GM20431 (cell line): ENCODE measurements around the gene SCTR.

Source experiments
- in situ Hi-C: fragments of 300-500 bp; cut with MseI, MboI; formaldehyde crosslinking; loops from one replicate; pipeline ENCODE4 v1.15.0; 2020; ENCODE audit warnings: low sequenced_read_pairs; ENCODE audit not compliant: unreplicated experiment

The SCTR gene

DNA sequence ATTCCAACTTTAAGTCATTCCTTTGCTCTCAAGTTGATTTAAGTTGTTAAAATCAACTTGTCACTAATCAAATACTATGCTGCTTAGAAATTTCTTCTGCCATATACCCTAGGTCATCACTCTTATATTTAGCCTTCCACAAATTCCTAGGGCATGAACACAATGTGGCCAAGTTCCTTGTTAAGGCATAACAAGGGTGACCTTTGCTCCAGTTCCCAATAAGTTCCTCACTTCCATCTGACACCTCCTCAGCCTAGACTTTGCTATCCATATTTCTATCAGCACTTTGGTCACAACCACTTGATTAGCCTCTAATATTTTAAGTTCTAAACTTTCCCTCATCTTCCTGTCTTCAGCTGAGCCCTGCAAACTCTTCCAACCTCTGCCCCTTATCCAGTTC is 102.5 kb downstream of the SCTR start:
- in situ Hi-C loops, result loop anchor here (25.0 kb wide), 1 partner anchor 241 kb away; no protein-coding TSS in a partner anchor

DNA sequence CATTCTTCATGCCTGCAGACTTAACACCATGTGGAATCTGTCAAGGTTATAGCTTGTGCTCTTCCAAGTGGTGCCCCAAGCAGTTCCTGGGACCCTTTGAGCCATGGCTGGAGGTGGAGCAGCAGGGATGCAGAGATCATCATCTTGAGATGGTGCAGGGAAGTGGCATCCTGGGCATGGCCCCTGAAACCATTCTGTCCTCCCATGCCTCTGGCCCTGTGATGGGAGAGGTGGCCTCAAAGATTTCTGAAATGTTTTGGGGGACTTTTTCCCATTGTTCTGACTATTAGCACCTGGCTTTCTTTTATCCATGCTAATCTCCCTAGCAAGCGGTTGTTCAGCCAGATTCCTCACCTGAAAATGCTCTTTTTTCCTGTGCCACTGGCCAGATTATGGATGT is 103.0 kb downstream of the SCTR start:
- in situ Hi-C loops, result loop anchor here (25.0 kb wide), 1 partner anchor 241 kb away; no protein-coding TSS in a partner anchor

DNA sequence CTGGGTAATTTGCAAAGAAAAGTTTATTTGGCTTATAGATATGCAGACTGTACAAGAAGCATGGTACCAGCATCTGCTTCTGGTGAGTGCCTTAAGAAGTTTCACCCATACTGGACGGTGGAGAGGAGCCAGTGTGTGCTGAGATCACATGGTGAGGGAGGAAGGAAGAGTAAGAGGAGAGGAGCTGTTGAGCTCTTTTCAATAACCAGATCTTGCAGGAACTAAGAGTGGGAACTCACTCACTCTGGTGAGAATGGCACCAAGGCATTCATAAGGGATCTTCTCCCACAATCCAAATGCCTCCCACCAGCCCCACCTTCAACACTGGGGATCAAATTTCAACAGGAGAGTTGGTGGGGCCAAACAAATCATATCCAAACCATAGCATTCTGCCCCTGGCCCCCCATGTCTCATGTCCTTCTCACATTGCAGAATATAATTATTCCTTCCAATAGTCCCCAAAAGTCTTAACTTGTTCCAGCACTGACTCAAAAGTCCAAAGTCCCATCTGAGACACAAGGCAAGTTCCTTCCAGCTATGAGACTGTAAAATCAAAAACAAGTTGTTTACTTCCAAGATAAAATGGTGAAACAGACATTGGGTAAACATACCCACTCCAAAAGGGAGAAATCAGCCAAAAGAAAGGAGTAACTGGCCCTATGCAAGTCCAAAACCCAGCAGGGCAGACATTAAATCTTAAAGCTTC is 104.3 kb downstream of the SCTR start:
- in situ Hi-C loops, result loop anchor here (25.0 kb wide), 1 partner anchor 242 kb away; no protein-coding TSS in a partner anchor

DNA sequence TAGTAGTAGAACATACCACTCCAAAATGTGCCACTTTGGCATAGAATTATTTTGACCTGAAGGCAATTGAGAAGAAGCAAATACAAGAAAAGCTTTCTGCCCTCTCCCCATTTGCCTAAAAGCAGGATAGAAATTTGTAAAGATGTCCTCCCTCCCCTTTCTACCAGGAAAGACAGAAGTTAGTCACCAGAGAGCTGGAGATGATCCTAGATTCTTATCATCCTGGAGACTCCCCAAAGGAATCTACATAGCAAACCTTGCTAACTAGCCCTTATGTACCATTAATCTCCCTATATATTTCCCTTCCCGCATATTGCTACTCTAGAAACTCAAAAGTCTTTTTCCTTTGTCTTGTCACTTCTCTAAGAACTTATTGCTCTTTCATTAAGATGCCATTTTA is 105.2 kb downstream of the SCTR start:
- in situ Hi-C loops, result loop anchor here (25.0 kb wide), 1 partner anchor 243 kb away; no protein-coding TSS in a partner anchor

DNA sequence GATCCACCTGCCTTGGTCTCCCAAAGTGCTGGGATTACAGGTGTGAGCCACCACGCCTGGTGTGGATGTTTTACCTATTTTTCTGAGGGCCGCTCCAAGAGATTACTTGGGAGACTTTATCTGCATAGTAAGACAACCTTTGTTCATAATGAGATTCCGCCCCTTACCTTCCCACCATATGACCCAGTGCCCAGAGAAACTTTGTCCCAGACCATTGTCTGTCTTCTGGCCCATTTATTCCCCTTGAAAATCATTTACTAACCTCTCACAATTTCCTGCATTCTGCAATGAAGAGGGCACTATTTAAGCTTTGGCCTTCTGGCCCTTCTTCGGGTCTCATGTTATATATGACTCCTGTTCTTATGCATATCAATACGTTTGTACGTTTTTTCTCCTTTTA is 106.4 kb downstream of the SCTR start:
- in situ Hi-C loops, result loop anchor here (25.0 kb wide), 1 partner anchor 244 kb away; no protein-coding TSS in a partner anchor

DNA sequence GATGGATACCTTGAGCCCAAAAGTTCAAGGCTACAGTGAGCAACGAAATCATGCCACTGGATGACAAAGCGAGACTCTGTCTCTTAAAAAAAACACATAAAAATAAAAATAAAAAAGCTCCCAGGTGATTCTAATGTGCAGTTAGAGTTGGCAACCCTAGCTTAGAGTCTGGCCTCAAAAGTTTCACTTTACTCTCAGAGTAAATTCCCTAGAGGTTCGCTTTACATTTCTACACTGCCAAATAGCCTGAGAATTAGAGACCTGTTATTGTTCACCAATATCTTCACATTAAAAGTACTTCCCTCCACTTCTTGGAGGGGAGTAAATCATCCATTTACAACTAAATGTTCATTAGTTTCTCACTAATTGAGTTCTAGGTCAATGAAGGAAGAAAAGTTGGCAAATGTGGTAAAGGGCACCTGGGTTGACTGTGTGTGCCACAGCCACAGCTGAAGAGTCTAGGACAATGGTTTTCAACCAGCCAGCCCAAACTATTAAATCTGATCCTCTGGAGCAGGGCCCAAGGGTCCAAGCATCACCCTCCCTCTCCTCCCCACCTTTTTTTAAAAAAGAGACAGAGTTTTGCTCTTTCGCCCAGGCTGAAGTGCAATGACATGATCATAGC is 107.9 kb downstream of the SCTR start:
- in situ Hi-C loops, result loop anchor here (25.0 kb wide), 1 partner anchor 246 kb away; no protein-coding TSS in a partner anchor

DNA sequence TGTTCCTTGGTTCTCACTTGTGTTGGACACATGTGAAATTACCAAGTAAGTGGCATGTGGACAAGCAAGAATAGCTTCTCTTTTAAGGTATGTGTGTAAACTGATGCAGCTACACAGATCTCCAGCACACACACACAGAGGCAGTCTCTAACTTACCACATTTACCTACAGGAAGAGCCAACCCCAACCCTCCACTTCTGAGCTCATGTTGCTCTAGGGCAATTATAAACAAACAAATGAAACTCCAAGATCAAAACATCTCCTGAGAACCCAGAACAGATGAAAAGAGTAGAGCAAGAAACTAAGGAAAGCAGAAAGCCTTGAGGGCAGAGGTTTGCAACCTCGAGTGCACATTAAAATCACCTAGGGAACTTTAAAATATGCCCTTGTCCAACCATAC is 108.7 kb downstream of the SCTR start:
- in situ Hi-C loops, result loop anchor here (25.0 kb wide), 1 partner anchor 247 kb away; no protein-coding TSS in a partner anchor

DNA sequence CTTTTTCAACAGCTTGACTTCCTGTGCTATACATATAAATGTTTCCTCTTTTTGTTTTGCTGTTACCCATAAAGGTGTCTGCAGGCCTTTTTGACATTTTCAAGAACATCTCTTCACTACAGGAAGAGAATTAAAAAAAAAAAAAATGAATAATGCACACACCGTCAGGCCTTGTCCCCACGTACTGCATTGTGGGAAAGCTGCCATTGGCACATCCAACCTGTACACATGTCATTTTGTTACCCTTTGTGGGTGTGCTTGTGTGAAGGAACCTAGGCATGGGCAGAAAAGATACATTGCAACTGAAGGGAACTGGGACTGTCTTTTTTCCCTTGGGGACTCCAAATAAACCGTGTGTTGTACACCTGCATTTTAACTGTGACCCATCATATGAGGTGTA is 109.4 kb downstream of the SCTR start:
- in situ Hi-C loops, result loop anchor here (25.0 kb wide), 1 partner anchor 247 kb away; no protein-coding TSS in a partner anchor

DNA sequence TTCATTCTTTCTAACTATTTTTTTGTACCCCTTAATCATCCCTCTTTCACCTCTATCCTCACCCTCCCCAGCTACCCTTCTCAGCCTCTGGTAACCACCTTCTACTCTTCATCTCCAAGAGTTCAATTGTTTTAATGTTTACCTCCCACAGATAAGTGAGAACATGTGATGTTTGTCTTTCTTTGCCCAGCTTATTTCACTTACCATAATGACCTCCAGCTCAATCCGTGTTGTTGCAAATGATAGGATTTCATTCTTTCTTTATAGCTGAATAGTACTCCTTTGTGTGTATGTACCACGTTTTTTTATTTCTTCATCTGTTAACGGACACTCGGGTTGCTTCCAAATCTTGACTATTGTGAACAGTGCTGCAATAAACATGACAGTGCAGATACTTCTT is 114.8 kb downstream of the SCTR start:
- in situ Hi-C loops, result loop anchor here (10.0 to 25.0 kb wide), 2 partner anchors 65 to 253 kb away; no protein-coding TSS in a partner anchor

DNA sequence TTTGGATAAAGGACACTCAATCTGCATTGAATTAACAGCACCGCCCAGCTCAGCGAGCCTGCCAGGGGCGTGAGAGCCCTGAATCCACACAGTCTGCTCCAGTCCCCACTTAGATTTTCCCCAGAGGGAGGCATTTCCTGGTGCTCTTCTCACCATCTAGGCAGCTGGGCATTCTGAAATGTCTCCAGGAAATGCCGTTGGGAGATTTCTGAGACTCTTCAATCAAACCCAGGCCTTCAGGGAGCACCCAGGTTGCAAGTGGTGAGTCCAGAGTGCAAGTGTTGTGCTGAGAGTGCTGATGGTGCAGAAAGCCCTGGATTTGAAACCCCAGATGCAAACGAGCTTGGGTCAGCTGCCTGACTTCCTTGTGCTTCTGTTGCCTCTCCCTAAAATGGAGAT is 116.1 kb downstream of the SCTR start:
- in situ Hi-C loops, result loop anchor here (10.0 to 25.0 kb wide), 2 partner anchors 67 to 254 kb away; no protein-coding TSS in a partner anchor

DNA sequence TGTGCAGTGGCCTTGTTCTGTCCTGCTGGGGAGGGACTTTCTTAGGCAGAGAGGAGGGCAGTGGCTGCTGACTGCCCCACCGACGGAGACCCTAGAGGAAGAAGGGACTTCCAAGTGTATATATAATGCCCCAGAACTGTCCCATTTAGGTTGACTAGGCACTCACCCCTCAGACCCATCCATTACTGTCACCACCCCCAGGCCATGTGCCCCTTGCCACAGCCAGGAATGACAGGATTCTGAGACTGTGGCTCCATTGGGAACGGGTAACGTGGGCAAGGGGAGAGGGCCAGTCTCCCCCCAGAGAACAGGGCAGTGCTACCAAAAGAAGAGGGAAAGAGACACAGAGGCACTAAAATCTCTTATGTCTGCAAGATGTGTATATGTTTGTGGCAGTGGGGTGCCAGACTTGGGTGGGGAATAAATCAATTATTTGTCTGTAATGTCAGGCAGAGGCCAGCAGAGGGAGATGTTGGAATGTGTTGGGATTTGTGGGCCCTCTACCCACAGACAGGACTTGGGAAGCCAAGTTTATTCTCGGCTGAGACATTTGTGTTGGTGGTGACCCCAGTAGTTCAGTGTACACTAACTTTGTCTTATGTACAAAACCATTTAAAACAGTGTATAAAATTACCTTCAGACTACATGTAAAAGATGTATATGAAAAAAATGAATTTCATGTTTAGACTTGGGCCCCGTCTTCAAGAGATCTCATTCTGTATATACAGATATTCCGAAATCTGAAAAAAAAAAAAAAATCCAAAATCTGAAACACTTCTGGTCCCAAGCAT is 116.7 kb downstream of the SCTR start:
- in situ Hi-C loops, result loop anchor here (10.0 to 25.0 kb wide), 2 partner anchors 67 to 255 kb away; no protein-coding TSS in a partner anchor

DNA sequence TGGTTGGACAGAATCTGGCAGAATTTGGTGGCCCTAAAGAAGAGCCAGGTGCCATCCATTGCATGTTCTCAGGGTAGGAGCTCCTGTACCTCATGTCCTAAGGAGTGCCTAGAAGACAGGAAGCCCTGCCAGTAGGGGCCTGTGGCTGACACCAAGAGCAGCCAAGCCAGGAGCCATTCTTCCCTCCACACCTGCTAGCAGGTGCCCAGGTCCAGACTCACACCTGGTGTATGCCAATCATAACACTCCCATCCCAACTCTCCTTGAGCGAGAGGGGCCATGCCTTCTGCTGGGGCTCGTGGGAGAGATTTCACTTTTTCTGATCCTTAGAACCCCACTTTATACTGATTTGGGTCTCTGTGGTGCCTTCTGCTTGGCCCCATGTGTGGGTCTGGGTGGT is 119.1 kb downstream of the SCTR start:
- in situ Hi-C loops, result loop anchor here (10.0 to 25.0 kb wide), 2 partner anchors 70 to 257 kb away; no protein-coding TSS in a partner anchor

DNA sequence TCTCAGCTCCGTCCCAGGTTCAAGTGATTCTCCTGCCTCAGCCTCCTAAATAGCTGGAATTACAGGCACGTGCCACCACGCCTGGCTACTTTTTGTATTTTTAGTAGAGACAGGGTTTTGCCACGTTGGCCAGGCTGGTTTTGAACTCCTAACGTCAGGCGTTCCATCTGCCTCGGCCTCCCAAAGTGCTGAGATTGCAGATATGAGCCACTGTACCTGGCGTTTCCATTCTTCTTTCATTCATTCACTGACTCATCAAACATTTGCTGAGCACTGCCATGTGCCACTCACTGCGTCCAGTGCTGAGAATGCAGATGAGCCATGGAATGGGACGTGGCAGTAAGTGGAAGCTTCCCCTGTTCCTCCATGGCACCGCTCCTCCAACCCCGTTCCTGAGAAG is 120.7 kb downstream of the SCTR start:
- in situ Hi-C loops, result loop anchor here (10.0 to 25.0 kb wide), 2 partner anchors 71 to 259 kb away; no protein-coding TSS in a partner anchor

DNA sequence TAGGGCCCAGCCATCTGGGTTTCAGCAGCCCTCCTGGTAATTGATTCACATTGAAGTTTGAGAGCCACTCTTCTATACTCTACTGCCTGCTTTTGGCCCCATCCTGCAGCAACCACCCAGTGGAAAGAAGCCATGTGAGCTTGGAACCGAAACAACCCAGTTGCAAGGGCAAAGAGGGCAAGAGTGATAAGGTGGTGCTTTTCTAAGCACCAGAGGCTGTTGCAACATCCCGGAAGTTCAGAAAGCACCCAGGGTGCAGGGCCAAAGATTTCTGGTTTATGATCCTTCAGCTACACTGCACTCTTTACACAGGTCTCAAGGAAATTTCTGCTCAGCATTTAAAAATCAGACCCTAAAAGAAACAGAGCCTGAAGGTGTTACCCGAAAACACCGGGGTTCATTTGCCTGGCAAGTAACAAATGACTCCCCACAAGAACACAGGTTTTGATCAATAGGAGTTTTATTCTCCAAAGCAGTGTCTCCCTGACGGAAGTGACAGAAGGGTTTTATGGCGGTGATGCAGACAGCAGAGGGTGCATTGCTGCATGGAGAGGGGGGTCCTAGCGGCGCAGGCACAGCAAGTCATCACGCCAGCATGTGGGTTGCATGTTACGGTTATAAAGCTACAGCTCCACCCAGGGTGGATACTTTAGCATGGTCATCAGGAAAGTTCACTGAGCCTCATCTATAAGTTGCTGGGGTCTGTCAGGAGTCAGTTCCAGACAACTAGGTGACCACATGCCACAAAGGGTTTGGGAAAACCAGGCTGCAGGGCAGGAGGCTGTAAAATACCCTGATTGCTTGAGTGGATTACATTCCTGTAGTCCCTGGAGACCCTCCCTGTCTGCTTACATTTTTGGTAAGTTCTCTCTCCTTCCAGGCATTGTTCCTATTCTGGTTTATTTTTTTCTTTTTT is 121.4 kb downstream of the SCTR start:
- in situ Hi-C loops, result loop anchor here (10.0 to 25.0 kb wide), 2 partner anchors 72 to 259 kb away; no protein-coding TSS in a partner anchor

DNA sequence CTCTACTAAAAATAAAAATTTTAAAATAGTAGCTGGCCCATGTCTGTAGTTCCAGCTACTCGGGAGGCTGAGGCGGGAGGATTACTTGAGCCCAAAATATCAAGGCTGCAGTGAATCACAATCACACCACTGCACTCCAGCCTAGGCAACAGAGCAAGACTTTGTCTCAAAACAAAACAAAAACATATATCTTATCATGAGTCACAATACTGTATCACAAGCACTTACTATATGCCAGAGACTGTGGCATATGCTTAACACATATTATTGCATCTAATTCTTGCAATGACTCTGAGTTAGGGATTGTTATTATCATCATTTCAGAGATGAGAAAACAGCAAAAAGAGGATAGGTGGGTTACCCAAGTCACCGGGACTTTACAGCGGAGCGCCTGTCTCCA is 122.2 kb downstream of the SCTR start:
- in situ Hi-C loops, result loop anchor here (10.0 to 25.0 kb wide), 2 partner anchors 73 to 260 kb away; no protein-coding TSS in a partner anchor

DNA sequence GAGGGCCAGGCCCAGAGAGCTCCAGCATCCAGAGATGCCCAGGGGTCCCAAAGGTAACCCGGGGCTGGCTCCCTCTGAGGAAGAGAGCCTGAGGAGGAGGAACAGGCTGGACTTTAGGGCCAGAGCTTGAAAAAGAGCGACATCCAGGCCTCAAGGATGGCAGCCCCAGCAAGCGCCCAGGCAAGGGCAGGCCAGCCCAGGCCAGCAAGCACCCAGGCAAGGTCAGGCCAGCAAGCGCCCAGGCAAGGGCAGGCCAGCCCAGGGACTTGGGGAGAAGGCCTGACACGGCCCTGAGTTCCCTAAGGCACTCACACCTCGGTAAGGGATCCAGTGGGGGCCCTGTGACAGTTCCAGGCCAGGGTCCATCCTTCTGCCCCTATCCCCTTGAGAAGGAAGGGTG is 127.1 kb downstream of the SCTR start:
- in situ Hi-C loops, result no loop called here

DNA sequence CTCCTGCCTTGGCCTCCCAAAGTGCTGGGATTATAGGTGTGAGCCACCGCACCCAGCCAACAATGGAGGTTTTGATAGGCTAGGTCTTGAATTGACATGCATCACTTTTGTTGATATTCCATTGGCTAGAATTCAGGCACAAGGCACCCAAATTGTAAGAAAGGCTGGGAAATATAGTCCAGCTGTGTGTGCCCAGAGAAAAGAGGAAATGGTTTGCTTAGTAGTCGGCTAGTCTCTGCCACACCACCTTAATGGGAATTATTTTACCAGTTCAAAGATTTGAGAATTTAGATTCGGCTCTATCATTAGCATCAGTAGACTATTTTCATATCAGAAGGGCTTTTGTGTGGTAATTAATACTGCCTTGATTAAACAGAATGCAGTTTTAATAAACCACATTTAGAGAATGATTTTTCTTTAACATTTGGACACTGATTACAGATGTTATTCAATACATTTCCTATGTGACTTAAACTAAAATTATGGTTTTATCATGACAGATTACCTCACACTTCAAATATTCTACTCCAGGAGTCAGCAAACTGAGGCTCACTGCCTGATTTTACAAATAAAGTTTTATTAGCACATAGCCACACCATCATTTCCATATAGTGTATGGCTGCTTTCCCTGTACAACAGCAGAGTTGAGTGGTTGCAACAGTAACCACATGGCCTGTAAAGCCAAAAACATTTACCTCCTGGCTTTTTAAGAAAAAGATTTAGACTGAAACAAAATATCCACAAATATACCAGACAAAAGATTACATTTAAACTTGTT is 130.1 kb downstream of the SCTR start:
- in situ Hi-C loops, result no loop called here
